ENCODE results near the gene GDI1.

The GDI1 gene

GRCh38 chrX:154457491-154458115 lies 20.6 kb downstream of the GDI1 start:
- Histone ChIP-seq H3K27me3 (ENCODE audit: control insufficient read depth in 1 of 2, insufficient read depth in 1 of 2, low read length in 2 of 2) (no peaks in the 10 kb centered on the region), H3K14ac (ENCODE audit: low read length in 2 of 2) (no peak overlapping the region), H2BK120ac (ENCODE audit: low read depth, low read length) (peak overlapping the region; percentile 92), H3K9me3 (ENCODE audit: control insufficient read depth, low read length) (no peaks in the 10 kb centered on the region), H3K27ac (ENCODE audit: low read length, poor library complexity, severe bottlenecking) (no peak overlapping the region), H3K4ac (ENCODE audit: low read depth in 1 of 2, low read length in 2 of 2) (no peak overlapping the region), H3K36me3 (ENCODE audit: control insufficient read depth in 1 of 2, insufficient read depth in 2 of 2, low read depth in 1 of 2, low read length in 2 of 2) (peaks cover 24 to 32% of the 10 kb centered on the region in 2 experiments), H3K4me3 (ENCODE audit: insufficient read depth in 1 of 2, low read depth in 1 of 2, low read length in 2 of 2) (peak overlapping the region; percentile 73 to 86), H3K4me1 (ENCODE audit: control insufficient read depth, insufficient read depth, low read depth, low read length) (peaks cover 18% of the 10 kb centered on the region), H2BK15ac (ENCODE audit: low read depth, poor library complexity, severe bottlenecking) (peak overlapping the region; percentile 28), H3K9ac (ENCODE audit: low read length) (peak overlapping the region; percentile 48), H4K8ac (ENCODE audit: low read length) (no peak overlapping the region), H3K23ac (ENCODE audit: low read length in 2 of 2) (no peak overlapping the region), H3K18ac (ENCODE audit: low read depth in 1 of 2, low read length in 2 of 2) (peak overlapping the region in 1 of 2 experiments; percentile 52), H2AFZ (ENCODE audit: low read depth, low read length) (no peak overlapping the region), H3K79me1 (replicated peaks; ENCODE audit: low read length, poor library complexity, severe bottlenecking) (peaks cover 4% of the 10 kb centered on the region), H3K4me2 (ENCODE audit: low read length, poor library complexity, severe bottlenecking) (peak overlapping the region; percentile 65), H4K91ac (ENCODE audit: low read length) (peak overlapping the region; percentile 50), H2AK5ac (ENCODE audit: low read length, severe bottlenecking) (no peak overlapping the region), H2BK12ac (ENCODE audit: low read length in 2 of 2) (no peak overlapping the region), H2BK5ac (ENCODE audit: low read depth, low read length, poor library complexity, severe bottlenecking) (no peak overlapping the region)
- no peak for DNase-seq
- WGBS = 27% methylated on average over 17 of the region's 65 CpGs

GRCh38 chrX:154458116-154458953 lies 21.4 kb downstream of the GDI1 start, which contains the start of gene PLXNA3:
Gene PLXNA3 (plus strand): TSS chrX:154458281. CDS start chrX:154460184, 1,903 bp downstream.
- H3K23ac ChIP-seq (ENCODE audit: low read length in 2 of 2) = peak within 1 kb of the TSS in 1 of 2 experiments; percentile 96
- DNase-seq = no peak
- H3K4me3 ChIP-seq (ENCODE audit: insufficient read depth in 1 of 2, low read depth in 1 of 2, low read length in 2 of 2) = peak within 1 kb of the TSS; percentile 83 to 86
- no peak within 1 kb of the TSS for H4K8ac ChIP-seq (ENCODE audit: low read length)
- peaks cover 18% of the 10 kb centered on the region for H3K4me1 ChIP-seq (ENCODE audit: control insufficient read depth, insufficient read depth, low read depth, low read length)
- H3K79me1 ChIP-seq (replicated peaks; ENCODE audit: low read length, poor library complexity, severe bottlenecking) = peaks cover 4% of the 10 kb centered on the region
- H3K9me3 ChIP-seq (ENCODE audit: control insufficient read depth, low read length) = no peaks in the 10 kb centered on the region
- H3K27me3 ChIP-seq (ENCODE audit: control insufficient read depth in 1 of 2, insufficient read depth in 1 of 2, low read length in 2 of 2) = no peaks in the 10 kb centered on the region
- peak within 1 kb of the TSS in 1 of 2 experiments; percentile 99 for H3K14ac ChIP-seq (ENCODE audit: low read length in 2 of 2)
- H2BK12ac ChIP-seq (ENCODE audit: low read length in 2 of 2) = no peak within 1 kb of the TSS
- H2AFZ ChIP-seq (ENCODE audit: low read depth, low read length) = no peak within 1 kb of the TSS
- H2BK15ac ChIP-seq (ENCODE audit: low read depth, poor library complexity, severe bottlenecking) = peak within 1 kb of the TSS; percentile 28
- peak within 1 kb of the TSS; percentile 79 for H3K9ac ChIP-seq (ENCODE audit: low read length)
- H2BK120ac ChIP-seq (ENCODE audit: low read depth, low read length) = peak within 1 kb of the TSS; percentile 92
- peak within 1 kb of the TSS in 1 of 2 experiments; percentile 89 for H3K4ac ChIP-seq (ENCODE audit: low read depth in 1 of 2, low read length in 2 of 2)
- no peak within 1 kb of the TSS for H2AK5ac ChIP-seq (ENCODE audit: low read length, severe bottlenecking)
- H4K91ac ChIP-seq (ENCODE audit: low read length) = peak within 1 kb of the TSS; percentile 50
- H3K36me3 ChIP-seq (ENCODE audit: control insufficient read depth in 1 of 2, insufficient read depth in 2 of 2, low read depth in 1 of 2, low read length in 2 of 2) = peaks cover 24 to 34% of the 10 kb centered on the region in 2 experiments
- no peak within 1 kb of the TSS for H3K27ac ChIP-seq (ENCODE audit: low read length, poor library complexity, severe bottlenecking)
- peak within 1 kb of the TSS; percentile 71 for H3K4me2 ChIP-seq (ENCODE audit: low read length, poor library complexity, severe bottlenecking)
- H3K18ac ChIP-seq (ENCODE audit: low read depth in 1 of 2, low read length in 2 of 2) = peak within 1 kb of the TSS in 1 of 2 experiments; percentile 91
- no peak within 1 kb of the TSS for H2BK5ac ChIP-seq (ENCODE audit: low read depth, low read length, poor library complexity, severe bottlenecking)
- WGBS = under 1% methylated on average over 13 of the region's 88 CpGs

DNA sequence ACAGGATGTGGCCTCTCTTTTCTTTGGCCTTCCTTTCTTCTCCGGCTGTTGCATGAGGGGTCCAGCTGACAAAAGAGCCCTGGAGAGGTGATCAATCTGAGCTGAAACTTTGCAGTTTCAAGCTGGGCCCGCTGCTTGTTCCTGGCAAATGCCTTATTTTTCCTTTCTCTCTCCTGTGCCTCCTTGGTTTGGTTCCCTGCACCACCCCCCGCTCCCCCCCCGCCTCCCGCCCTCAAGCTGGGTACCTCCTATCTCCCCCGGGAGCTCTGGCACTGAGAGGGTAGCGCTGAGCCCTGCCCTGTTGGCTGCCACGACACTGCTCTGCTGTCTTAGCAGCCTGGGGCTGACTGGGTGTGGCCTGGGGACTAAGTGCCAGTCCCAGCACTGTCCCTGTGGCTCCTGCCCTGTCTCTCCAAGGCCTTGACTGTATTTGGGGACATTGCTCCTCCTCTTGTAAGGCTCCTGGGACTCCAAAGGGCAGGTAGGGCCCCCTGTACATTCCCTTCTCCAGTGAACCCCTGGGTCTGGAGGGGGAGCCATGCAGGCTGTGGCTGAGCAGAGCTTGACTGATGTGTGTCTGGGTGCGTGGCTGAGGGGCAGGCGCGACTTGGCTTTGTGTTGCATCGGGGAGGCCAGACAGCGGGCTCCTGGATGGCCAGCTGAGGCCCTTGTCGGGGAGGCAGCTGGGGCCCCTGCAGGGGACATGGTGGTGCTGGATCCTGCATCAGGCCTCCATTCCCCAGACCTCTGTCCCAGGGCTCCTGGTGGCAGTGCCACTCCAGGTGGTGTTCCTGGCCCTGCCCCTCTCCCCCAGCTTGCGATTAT lies 22.2 kb downstream of the GDI1 start:
- Histone ChIP-seq H3K9ac (ENCODE audit: low read length) (peak overlapping the region; percentile 79), H2BK5ac (ENCODE audit: low read depth, low read length, poor library complexity, severe bottlenecking) (no peak overlapping the region), H3K14ac (ENCODE audit: low read length in 2 of 2) (peak overlapping the region in 1 of 2 experiments; percentile 99), H4K91ac (ENCODE audit: low read length) (no peak overlapping the region), H2AK5ac (ENCODE audit: low read length, severe bottlenecking) (no peak overlapping the region), H3K4me3 (ENCODE audit: insufficient read depth in 1 of 2, low read depth in 1 of 2, low read length in 2 of 2) (peak overlapping the region; percentile 83 to 86), H3K9me3 (ENCODE audit: control insufficient read depth, low read length) (no peaks in the 10 kb centered on the region), H3K4ac (ENCODE audit: low read depth in 1 of 2, low read length in 2 of 2) (peak overlapping the region in 1 of 2 experiments; percentile 89), H3K79me1 (replicated peaks; ENCODE audit: low read length, poor library complexity, severe bottlenecking) (peaks cover 6% of the 10 kb centered on the region), H3K27ac (ENCODE audit: low read length, poor library complexity, severe bottlenecking) (no peak overlapping the region), H2BK12ac (ENCODE audit: low read length in 2 of 2) (no peak overlapping the region), H3K27me3 (ENCODE audit: control insufficient read depth in 1 of 2, insufficient read depth in 1 of 2, low read length in 2 of 2) (no peaks in the 10 kb centered on the region), H2BK15ac (ENCODE audit: low read depth, poor library complexity, severe bottlenecking) (no peak overlapping the region), H4K8ac (ENCODE audit: low read length) (peak overlapping the region; percentile 23), H3K4me2 (ENCODE audit: low read length, poor library complexity, severe bottlenecking) (peak overlapping the region; percentile 71), H3K36me3 (ENCODE audit: control insufficient read depth in 1 of 2, insufficient read depth in 2 of 2, low read depth in 1 of 2, low read length in 2 of 2) (peaks cover 28 to 42% of the 10 kb centered on the region in 2 experiments), H3K4me1 (ENCODE audit: control insufficient read depth, insufficient read depth, low read depth, low read length) (peaks cover 18% of the 10 kb centered on the region), H3K23ac (ENCODE audit: low read length in 2 of 2) (peak overlapping the region in 1 of 2 experiments; percentile 96), H2AFZ (ENCODE audit: low read depth, low read length) (no peak overlapping the region), H2BK120ac (ENCODE audit: low read depth, low read length) (peak overlapping the region; percentile 49), H3K18ac (ENCODE audit: low read depth in 1 of 2, low read length in 2 of 2) (peak overlapping the region in 1 of 2 experiments; percentile 91)
- 22% methylated on average over 12 of the region's 15 CpGs for WGBS
- DNase-seq = no peak

All from mesenchymal stem cell (in vitro differentiated cells and primary cell).